Immature natural killer cell (primary cell): Measurements from ENCODE around the gene ITGB6. TPM values are rescaled to one million over a fixed set of nuclear protein-coding genes. Genes with fewer than 3 reads are reported as not detected.

Source experiments
- DNase-seq, 3 donors: peaks; one replicate each; pipeline ENCODE4 v3.0.0; 2022; ENCODE audit warnings: mixed read lengths in 1 of 3
- H3K27ac Mint-ChIP-seq, 6 donors: one replicate each; pipeline ENCODE4 v1.8.0; 2020; ENCODE audit warnings: mixed read lengths in 6 of 6, mild to moderate bottlenecking in 5 of 6, inconsistent platforms in 4 of 6, moderate library complexity in 3 of 6
- H3K27me3 Mint-ChIP-seq, 3 donors: one replicate each; pipeline ENCODE4 v1.8.0; 2020 to 2021; ENCODE audit warnings: low read depth in 3 of 3, mild to moderate bottlenecking in 3 of 3, mixed read lengths in 3 of 3, moderate library complexity in 3 of 3, inconsistent platforms in 1 of 3
- H3K36me3 Mint-ChIP-seq, 3 donors: one replicate each; pipeline ENCODE4 v1.8.0; 2020; ENCODE audit warnings: mixed read lengths in 3 of 3, inconsistent platforms in 2 of 3, mild to moderate bottlenecking in 2 of 3
- H3K4me1 Mint-ChIP-seq, 2 donors: one replicate each; pipeline ENCODE4 v1.8.0; 2020; ENCODE audit warnings: inconsistent platforms in 2 of 2, mild to moderate bottlenecking in 2 of 2, mixed read lengths in 2 of 2, moderate library complexity in 1 of 2
- H3K4me3 Mint-ChIP-seq, 5 donors: one replicate each; pipeline ENCODE4 v1.8.0; 2020; ENCODE audit warnings: mild to moderate bottlenecking in 5 of 5, mixed read lengths in 5 of 5, inconsistent platforms in 3 of 5, moderate library complexity in 3 of 5
- H3K9me3 Mint-ChIP-seq, 6 donors: one replicate each; pipeline ENCODE4 v1.8.0; 2020; ENCODE audit warnings: mild to moderate bottlenecking in 6 of 6, mixed read lengths in 6 of 6, inconsistent platforms in 4 of 6, moderate library complexity in 3 of 6
- polyA plus RNA-seq, 3 donors: library from polyadenylated mRNA; unstranded; fragments of 300-500 nt; fragmentation: Illumina TruSeq; gene quantifications; one replicate each; pipeline ENCODE4 v1.2.3, GENCODE V29; 2021

ITGB6 gene
- polyA plus RNA-seq, 3 donors from 2014 or later: not detected

DNA sequence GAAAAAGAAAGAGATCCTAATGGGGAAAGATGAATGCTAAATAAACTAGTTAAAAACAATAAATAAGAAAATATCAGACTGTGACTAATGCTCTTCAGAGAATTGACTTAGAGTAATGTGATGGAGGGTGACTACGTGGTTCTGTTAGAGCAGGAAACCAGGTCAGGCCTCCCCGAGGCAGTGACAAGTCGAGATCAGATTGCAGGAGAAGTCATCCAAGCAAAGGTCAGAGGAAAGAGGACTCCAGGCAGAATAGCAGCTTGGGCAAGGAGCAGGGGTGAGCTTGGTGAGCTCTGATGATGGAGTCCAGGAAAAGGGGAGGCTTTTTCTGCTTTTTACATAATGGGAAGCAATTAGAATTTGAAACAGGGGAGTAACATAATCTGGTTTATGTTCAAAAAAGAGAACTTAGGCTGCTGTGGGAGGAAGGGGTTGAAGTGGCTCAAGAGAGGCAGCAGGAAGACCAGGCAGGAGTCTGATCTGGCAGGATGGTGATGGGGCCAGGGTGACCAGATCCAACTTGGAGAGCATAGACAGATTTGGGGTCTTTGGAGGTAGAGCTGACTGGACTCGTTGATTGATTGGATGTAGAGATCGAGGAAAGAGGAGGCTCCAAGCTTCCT is 27.3 kb upstream of the ITGB6 start:
- Mint-ChIP-seq H3K4me1 (no peaks in the 10 kb centered on the region), H3K9me3 (no peaks in the 10 kb centered on the region), H3K27ac (no peak overlapping the region), H3K4me3 (no peak overlapping the region), H3K27me3 (peaks cover 0 to 1% (median 1%) of the 10 kb centered on the region in 3 donors), H3K36me3 (no peaks in the 10 kb centered on the region)
- DNase-seq: no peak

DNA sequence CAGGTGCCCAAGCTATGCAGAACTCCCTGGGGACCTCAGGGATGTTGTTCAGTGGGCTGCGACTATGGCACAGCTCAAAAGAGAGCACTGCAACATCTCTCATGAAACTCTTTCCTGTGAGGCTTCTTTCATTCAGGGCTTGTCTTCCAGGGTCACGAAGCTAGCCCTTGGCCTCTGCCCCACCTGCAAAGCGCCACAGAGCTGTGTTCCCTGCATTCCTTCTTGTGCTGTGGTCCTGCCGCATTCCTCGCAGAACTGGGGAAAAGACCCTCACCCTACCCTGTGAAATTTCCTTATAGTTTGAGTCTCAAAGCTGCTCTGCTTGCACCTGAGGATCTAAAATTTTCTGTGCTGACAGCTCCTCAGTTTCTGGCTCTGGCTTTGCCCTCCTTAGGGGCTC is 26.3 kb upstream of the ITGB6 start:
- Mint-ChIP-seq H3K9me3 (no peaks in the 10 kb centered on the region), H3K27me3 (peaks cover 0 to 2% (median under 1%) of the 10 kb centered on the region in 3 donors), H3K36me3 (no peaks in the 10 kb centered on the region), H3K27ac (no peak overlapping the region), H3K4me3 (no peak overlapping the region), H3K4me1 (no peaks in the 10 kb centered on the region)
- no peak for DNase-seq

DNA sequence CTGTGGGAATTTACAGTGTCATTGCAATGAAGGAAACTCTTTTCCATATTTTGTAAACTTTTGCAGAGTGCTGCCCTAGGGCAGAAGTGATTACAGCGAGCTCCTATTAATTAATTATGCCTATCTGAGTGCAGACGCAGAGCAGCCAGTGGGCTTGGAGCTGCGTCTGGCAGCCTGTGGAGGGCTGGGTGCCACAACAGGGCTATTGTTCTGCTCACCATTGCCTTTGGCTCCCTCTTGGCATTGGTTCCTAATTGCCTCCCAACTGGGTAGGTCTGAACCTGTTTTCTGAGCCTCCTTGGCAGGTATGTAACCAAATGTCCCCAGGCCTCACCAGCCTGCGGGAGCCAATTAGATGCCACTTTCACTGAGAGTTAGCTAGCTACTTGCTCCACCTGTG is 25.6 kb upstream of the ITGB6 start:
- H3K4me3 Mint-ChIP-seq: no peak overlapping the region
- H3K4me1 Mint-ChIP-seq: no peaks in the 10 kb centered on the region
- peaks cover 0 to 2% (median 0%) of the 10 kb centered on the region in 3 donors for H3K27me3 Mint-ChIP-seq
- no peaks in the 10 kb centered on the region for H3K9me3 Mint-ChIP-seq
- DNase-seq: no peak
- no peaks in the 10 kb centered on the region for H3K36me3 Mint-ChIP-seq
- no peak overlapping the region for H3K27ac Mint-ChIP-seq

DNA sequence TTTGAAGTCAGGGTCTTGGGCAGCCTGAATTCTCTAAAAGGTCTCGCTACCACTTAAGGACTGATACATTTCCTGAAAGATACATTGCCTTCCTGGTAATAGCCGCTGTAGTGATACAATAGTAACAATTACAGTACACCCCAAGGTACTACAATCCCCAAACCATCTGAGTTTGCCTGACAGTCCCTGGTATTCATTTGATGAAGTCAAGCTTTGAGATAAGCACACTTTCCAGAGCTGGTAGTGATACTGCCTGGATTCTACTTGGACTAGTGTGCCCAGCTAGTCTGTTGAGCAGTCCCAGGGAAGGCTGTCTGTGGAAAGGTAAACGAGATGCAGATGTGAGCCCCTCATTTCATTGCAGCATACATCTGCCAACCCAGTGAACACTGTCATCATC is 24.4 kb upstream of the ITGB6 start:
- DNase-seq: no peak
- H3K27me3 Mint-ChIP-seq: peaks cover 0 to 3% (median 2%) of the 10 kb centered on the region in 3 donors
- no peak overlapping the region for H3K4me3 Mint-ChIP-seq
- no peak overlapping the region for H3K27ac Mint-ChIP-seq
- H3K36me3 Mint-ChIP-seq: no peaks in the 10 kb centered on the region
- no peaks in the 10 kb centered on the region for H3K9me3 Mint-ChIP-seq
- no peaks in the 10 kb centered on the region for H3K4me1 Mint-ChIP-seq

DNA sequence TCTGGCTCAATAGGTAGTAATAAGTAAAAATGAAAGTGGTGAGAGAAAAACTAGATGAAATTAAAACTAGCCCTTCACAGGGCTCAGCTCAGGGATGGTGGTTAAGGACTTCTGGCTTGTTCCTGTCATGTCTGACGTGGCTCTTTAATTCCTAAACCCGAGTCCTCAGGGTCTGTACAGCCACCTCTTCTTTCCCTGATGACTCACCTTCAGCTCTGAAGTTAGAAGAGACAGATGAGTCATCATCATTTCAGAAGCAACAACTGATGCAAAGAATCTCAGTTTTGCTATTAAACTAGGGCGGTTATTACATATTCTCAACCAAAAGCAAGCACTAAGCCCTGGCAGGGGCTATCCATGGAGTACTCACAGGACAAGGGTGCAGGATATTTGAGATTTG is 24.0 kb upstream of the ITGB6 start:
- Mint-ChIP-seq H3K4me1 (no peaks in the 10 kb centered on the region), H3K4me3 (no peak overlapping the region), H3K9me3 (no peaks in the 10 kb centered on the region), H3K27me3 (peaks cover 0 to 3% (median 2%) of the 10 kb centered on the region in 3 donors), H3K36me3 (no peaks in the 10 kb centered on the region), H3K27ac (no peak overlapping the region)
- no peak for DNase-seq

DNA sequence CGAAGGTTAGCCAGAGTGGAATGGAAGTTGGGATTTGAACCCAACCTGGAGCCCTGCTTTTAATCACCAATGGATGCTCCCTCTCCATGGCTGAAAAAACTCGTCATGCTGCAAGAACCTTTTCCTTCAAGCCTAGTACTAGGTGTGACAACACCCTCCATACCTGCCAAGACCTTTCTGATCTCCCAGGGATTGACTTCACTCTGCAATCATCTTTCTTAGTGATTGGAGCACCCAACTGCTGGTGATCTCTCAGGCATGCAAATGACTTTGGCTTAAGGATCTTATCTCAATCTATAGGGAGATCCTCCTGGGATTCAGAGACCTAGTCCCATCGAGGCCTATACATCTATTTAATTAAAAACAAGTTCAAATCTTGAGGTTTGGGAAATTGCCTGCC is 23.5 kb upstream of the ITGB6 start:
- H3K9me3 Mint-ChIP-seq: no peaks in the 10 kb centered on the region
- DNase-seq: no peak
- H3K36me3 Mint-ChIP-seq: no peaks in the 10 kb centered on the region
- no peaks in the 10 kb centered on the region for H3K4me1 Mint-ChIP-seq
- peaks cover 0 to 3% (median 2%) of the 10 kb centered on the region in 3 donors for H3K27me3 Mint-ChIP-seq
- H3K27ac Mint-ChIP-seq: no peak overlapping the region
- H3K4me3 Mint-ChIP-seq: no peak overlapping the region

DNA sequence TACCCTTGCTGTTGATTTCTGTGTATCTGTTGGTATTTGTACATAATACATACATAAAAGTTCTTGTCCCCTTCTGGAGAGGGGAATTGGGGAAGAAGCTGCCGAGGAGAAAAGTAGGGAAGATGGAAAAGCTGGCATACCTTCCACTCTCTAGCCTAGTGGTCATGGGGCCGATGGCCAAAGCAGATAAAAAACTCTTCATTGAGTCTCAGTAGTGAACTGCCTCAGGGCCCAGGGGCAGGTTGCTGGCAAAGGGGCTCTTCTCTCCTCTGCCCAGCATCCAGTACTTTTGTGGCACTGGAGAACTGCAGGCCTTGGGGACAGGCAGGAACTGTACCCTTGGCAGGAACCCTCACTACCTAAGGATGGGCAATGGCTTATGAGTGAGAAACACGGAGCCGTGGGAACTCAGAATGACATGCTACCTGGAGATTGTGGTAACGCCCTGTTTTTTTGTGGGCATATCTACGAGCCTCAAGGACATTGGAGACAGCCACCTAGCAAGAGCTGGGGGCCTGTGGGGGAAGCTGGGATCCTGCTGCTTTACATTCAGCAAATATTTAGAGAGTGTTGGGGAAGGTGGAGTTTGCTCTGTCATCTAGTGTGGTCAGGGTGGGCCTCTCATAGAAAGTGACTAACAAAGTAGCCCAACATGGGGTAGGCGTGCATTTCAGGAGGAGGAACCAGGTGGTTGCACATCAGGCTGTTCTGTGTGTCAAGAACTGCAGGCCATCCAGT is 22.6 kb upstream of the ITGB6 start:
- Mint-ChIP-seq H3K27me3 (peaks cover 2 to 3% (median 3%) of the 10 kb centered on the region in 3 donors), H3K36me3 (no peaks in the 10 kb centered on the region), H3K9me3 (no peaks in the 10 kb centered on the region), H3K27ac (no peak overlapping the region), H3K4me1 (no peaks in the 10 kb centered on the region), H3K4me3 (no peak overlapping the region)
- no peak for DNase-seq

DNA sequence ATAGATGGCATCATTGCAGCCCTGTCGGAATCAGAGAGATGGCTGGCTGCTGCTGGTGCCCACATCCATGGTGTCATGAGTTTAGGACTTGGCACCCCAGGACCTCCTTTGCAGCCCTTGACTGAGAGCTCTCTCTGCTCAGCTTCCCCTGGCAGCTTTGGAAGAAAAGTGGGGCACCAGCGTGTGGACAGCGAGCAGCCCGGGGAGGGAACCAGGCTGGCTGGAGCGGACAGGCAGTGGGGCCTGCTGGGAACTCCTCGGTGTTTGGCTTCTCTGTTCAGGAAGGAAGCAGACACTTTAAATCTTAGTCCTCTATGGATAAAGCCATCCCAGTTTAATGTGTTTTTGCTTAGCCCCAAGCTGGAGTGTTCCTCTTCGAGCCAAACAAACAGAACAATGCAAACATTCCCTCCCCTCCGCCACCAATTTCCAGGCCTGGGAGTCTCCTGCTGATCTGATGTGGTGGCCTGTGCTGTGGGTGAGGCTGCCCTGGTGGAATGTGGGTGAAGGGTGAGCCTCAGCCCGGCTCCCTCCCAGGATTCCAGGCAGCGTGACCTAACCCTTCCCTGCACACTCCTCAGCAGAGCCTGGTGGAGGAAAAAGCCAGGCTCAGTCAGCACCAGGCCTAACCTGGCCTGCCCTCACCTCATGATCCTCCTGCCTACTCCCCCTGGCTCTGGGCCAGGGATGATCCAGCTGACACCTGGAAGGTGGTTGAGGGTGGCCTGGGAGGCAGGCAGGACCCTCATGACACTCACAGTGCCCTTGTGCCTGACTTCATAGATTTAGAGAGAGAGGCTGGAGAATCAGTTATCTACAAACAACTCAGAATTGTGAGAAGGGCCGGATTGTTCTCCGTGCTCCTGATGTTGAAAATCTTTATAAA is 21.6 kb upstream of the ITGB6 start:
- Mint-ChIP-seq H3K9me3 (no peaks in the 10 kb centered on the region), H3K4me1 (no peaks in the 10 kb centered on the region), H3K27ac (no peak overlapping the region), H3K4me3 (no peak overlapping the region), H3K36me3 (no peaks in the 10 kb centered on the region), H3K27me3 (peaks cover 3 to 4% (median 3%) of the 10 kb centered on the region in 3 donors)
- no peak for DNase-seq

DNA sequence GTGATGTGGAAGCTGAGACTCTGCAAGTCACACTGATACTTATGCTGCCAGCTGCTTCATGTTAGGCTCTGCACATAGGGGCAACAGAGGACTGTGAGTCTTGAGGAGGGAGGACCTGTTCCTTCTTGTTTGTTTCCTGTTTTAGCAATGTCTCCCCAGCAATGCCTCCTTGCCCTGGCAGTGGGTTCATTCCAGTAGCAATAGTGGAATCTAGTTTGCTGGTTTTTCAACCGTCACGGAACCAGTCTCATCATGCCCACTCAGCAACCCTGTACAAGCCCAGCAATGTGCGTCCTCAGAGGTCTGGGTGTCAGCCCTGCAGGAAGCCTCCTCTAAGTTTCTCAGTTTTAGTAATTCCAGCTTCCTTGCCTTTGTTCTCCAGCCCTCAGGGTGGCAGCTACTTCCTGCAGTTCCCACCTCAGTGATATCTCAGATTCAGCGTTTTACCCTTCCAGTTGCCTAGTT is 20.5 kb upstream of the ITGB6 start:
- no peak overlapping the region for H3K27ac Mint-ChIP-seq
- no peak for DNase-seq
- H3K4me1 Mint-ChIP-seq: peaks cover 2 to 5% of the 10 kb centered on the region in 2 donors
- H3K27me3 Mint-ChIP-seq: peaks cover 3 to 4% (median 3%) of the 10 kb centered on the region in 3 donors
- H3K9me3 Mint-ChIP-seq: no peaks in the 10 kb centered on the region
- H3K36me3 Mint-ChIP-seq: no peaks in the 10 kb centered on the region
- no peak overlapping the region for H3K4me3 Mint-ChIP-seq

DNA sequence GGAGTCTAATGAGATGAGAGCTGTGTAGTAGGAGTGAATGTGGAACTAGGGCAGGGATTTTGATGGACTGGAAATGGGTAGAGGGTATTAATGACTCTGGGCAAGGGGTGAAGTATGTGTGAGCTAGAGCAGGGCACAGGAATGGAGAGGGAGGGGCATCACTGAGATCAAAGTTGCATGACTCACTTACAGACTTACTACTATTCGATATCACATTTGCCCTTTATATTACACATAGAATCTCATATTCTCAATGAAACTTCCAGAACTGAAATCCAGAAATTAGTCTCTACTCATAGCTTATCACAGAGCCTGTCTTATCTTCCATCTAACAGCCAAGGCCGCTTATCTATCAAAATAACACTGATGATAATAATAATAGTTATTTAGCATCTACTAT is 20.0 kb upstream of the ITGB6 start:
- Mint-ChIP-seq H3K4me1 (peaks cover 8 to 9% of the 10 kb centered on the region in 2 donors), H3K27me3 (peaks cover 3 to 4% (median 3%) of the 10 kb centered on the region in 3 donors), H3K9me3 (no peaks in the 10 kb centered on the region), H3K27ac (no peak overlapping the region), H3K4me3 (no peak overlapping the region), H3K36me3 (no peaks in the 10 kb centered on the region)
- no peak for DNase-seq

DNA sequence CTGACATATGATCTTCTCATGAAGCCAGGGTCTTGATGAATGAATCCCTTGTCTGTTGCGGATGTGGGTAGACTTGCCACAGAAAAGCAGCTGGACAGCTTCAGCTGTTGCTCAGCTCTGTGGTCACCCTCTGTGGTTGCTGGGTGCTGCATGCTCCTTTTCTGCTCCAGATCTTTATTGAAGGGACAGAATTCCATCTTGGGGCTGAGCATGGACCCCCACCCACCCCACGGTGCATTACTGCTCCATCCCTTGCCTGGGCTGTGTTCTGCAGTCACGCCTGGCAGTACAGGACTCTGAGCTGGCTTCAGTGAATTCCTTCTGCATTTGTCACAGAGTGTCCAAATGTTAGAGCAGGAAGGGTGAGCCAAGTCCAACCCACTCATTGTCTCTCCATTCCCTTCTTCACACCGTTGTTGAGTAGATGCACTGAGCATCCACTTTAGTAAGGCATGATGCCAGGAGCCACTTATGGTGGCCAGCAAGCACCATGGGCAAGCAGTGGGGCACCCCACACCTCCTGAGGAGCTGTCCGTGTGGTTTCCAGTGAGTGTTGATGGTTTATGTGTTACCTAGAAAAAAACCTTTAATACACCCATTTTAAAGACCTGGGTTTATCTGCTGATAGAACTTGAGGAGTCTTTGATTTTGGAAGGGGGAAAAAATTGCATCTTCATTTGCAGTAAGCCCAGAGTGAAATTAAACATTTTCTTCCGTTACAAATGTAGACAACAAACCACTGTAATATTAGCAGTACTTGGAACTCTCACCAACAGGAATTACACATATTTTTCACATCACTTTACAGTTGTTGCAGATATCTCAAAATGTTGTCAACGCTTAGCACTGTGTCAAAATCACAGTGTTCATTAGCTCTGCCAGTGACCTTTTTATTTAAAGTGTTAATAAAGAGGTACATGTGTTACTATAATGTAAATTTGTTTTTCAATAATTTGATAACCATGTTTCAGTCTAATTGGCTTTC is 14.7 kb upstream of the ITGB6 start:
- H3K4me1 Mint-ChIP-seq: peaks cover 25 to 31% of the 10 kb centered on the region in 2 donors
- peak; percentile 53 to 74 (median 59) for DNase-seq
- no peaks in the 10 kb centered on the region for H3K9me3 Mint-ChIP-seq
- no peaks in the 10 kb centered on the region for H3K36me3 Mint-ChIP-seq
- peaks cover 3 to 15% (median 5%) of the 10 kb centered on the region in 3 donors for H3K27me3 Mint-ChIP-seq
- H3K27ac Mint-ChIP-seq: peak overlapping the region in 1 of 6 donors; percentile 38
- H3K4me3 Mint-ChIP-seq: peak overlapping the region; percentile 38 to 78 (median 56)

DNA sequence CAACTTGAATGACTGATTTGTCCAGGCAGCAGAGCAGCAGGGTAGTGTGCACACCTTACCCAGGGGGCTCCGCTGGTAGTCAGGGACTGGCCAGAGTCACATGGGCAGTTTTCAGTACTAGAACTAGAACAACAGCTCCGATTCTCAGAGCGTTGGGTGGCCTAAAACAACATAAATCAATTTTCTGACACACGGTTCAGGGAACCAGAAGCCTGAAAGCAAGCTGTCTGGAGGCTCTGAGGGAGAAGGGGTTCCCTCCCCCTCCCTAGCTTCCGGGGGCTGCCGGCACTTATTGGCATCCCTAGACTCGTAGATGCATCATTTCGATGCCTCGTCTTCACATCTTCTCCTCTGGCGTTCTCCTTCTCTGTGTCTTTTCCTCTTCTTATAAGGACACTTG is 13.4 kb upstream of the ITGB6 start:
- Mint-ChIP-seq H3K9me3 (no peaks in the 10 kb centered on the region), H3K4me3 (no peak overlapping the region), H3K27me3 (peaks cover 5 to 17% (median 6%) of the 10 kb centered on the region in 3 donors), H3K4me1 (peaks cover 30 to 41% of the 10 kb centered on the region in 2 donors), H3K36me3 (no peaks in the 10 kb centered on the region), H3K27ac (no peak overlapping the region)
- no peak for DNase-seq

DNA sequence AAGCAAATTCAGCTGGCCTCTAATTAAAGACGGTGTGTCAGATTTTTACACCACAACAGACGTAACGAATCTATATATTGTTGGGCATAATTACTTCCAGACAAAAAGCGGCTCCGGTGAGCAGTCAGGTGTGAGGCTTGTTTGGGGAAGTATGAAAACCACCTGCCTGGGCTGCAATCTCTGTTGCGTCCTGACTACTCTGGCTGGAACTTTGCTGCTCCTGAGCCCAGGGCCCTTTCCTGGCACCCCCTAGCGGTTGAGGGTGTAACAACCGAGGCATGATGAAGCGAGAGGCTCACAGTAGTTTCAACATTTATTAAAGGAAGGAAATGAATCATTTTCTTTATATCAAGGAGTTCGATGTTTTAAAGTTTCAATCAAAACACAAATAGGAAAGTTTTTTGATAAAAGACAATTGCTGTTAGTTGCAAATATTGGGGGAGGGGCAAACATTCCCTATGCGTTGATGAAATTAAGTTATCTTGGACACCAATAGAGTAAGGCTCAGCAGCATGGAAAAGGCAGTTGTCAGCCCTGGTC is 10.6 kb upstream of the ITGB6 start:
- Mint-ChIP-seq H3K27ac (no peak overlapping the region), H3K9me3 (no peaks in the 10 kb centered on the region), H3K27me3 (peaks cover 4 to 14% (median 6%) of the 10 kb centered on the region in 3 donors), H3K4me1 (peaks cover 41 to 57% of the 10 kb centered on the region in 2 donors), H3K36me3 (no peaks in the 10 kb centered on the region), H3K4me3 (no peak overlapping the region)
- peak; percentile 54 to 66 (median 60) for DNase-seq
